Hepatocyte (in vitro differentiated cells): Measurements from ENCODE around the gene PIGC. TPM values are rescaled to one million over a fixed set of nuclear protein-coding genes. Genes with fewer than 3 reads are reported as not detected.
A peak's percentile ranks its signal among the peaks of the same experiment; 100 is the strongest.

Experiments
- DNase-seq: peaks from one replicate; pipeline ENCODE4 v3.0.0-alpha.2; 2016; ENCODE audit warnings: low spot score
- H2AFZ ChIP-seq: fragments of 200-600 bp; sonication (generic); 2 replicates; pipeline ENCODE4 v1.6.0; 2016; ENCODE audit warnings: antibody characterized with exemption, mild to moderate bottlenecking
- H3K27ac ChIP-seq: fragments of 200-600 bp; sonication (generic); 2 replicates; pipeline ENCODE4 v1.5.1; 2016; ENCODE audit warnings: mild to moderate bottlenecking
- H3K27me3 ChIP-seq: fragments of 200-600 bp; sonication (generic); 2 replicates; pipeline ENCODE4 v1.6.1; 2016
- H3K36me3 ChIP-seq: fragments of 200-600 bp; sonication (generic); replicated peaks from 2 replicates; pipeline ENCODE4 v1.5.1; 2016; ENCODE audit warnings: low read depth; ENCODE audit not compliant: insufficient read depth
- H3K4me1 ChIP-seq: fragments of 200-600 bp; sonication (generic); 2 replicates; pipeline ENCODE4 v1.5.1; 2016; ENCODE audit warnings: mild to moderate bottlenecking, moderate library complexity; ENCODE audit not compliant: insufficient read depth
- H3K4me2 ChIP-seq: fragments of 200-600 bp; sonication (generic); 2 replicates; pipeline ENCODE4 v1.6.0; 2016
- H3K4me3 ChIP-seq: fragments of 200-600 bp; sonication (generic); 2 replicates; pipeline ENCODE4 v1.5.1; 2016; ENCODE audit warnings: mild to moderate bottlenecking
- H3K79me2 ChIP-seq: fragments of 200-600 bp; sonication (generic); 2 replicates; pipeline ENCODE4 v1.6.0; 2017; ENCODE audit warnings: mild to moderate bottlenecking
- H3K9me2 ChIP-seq: fragments of 200-600 bp; sonication (generic); replicated peaks from 2 replicates; pipeline ENCODE4 v1.6.0; 2017; ENCODE audit warnings: mild to moderate bottlenecking; ENCODE audit not compliant: insufficient read depth
- H3K9me3 ChIP-seq: fragments of 200-600 bp; sonication (generic); 2 replicates; pipeline ENCODE4 v1.5.1; 2016; ENCODE audit warnings: low read depth, mild to moderate bottlenecking
- H4K20me1 ChIP-seq: fragments of 200-600 bp; sonication (generic); 2 replicates; pipeline ENCODE4 v1.6.0; 2016; ENCODE audit warnings: mild to moderate bottlenecking; ENCODE audit not compliant: insufficient read depth, poor library complexity, severe bottlenecking
- CTCF ChIP-seq: fragments of 200-600 bp; sonication (generic); IDR thresholded peaks from 2 replicates; pipeline ENCODE4 v1.5.1; 2016; ENCODE audit warnings: antibody characterized with exemption, mild to moderate bottlenecking; ENCODE audit not compliant: poor library complexity
- EZH2 ChIP-seq: fragments of 200-600 bp; sonication (generic); IDR thresholded peaks from 2 replicates; pipeline ENCODE4 v1.6.1; 2016; ENCODE audit warnings: antibody characterized with exemption, mild to moderate bottlenecking, borderline replicate concordance
- EZH2phosphoT487 ChIP-seq: fragments of 200-600 bp; sonication (generic); IDR thresholded peaks from one replicate; pipeline ENCODE4 v1.6.1; 2018; ENCODE audit warnings: antibody characterized with exemption, mild to moderate bottlenecking, low read depth, moderate library complexity; ENCODE audit not compliant: unreplicated experiment, severe bottlenecking
- WGBS: methylation state at CpG from one replicate; pipeline ENCODE4 v1.1.6; 2016; ENCODE audit warnings: low lambda C conversion rate; ENCODE audit errors: missing lambda C conversion rate; 5-methylcytosine and 5-hydroxymethylcytosine counted together
- polyA plus RNA-seq: library from polyadenylated mRNA; unstranded; fragments of >200 nt; fragmentation: Nextera tagmentation; extraction: Ambion mirVana; gene quantifications from 2 replicates; pipeline ENCODE4 v1.2.1, GENCODE V29; 2016
- total RNA-seq: library from RNA; depleted of rRNA; stranded (reverse); fragments of >200 nt; gene quantifications from 2 replicates; pipeline ENCODE4 v1.2.3, GENCODE V29; 2014

The PIGC gene
- total and polyA plus RNA-seq, 2 experiments from 2014 or later: 42.0 to 47.0 TPM

- H3K9me3 ChIP-seq: no peaks in the 10 kb centered on the region
- DNase-seq: no peak
- H2AFZ ChIP-seq: peak overlapping the region; percentile 15
- no peaks in the 10 kb centered on the region for H3K36me3 ChIP-seq
- no peaks in the 10 kb centered on the region for H3K9me2 ChIP-seq
- H4K20me1 ChIP-seq: no peaks in the 10 kb centered on the region
- no peaks in the 10 kb centered on the region for H3K79me2 ChIP-seq
- peaks cover 54% of the 10 kb centered on the region for H3K4me1 ChIP-seq
- TF ChIP-seq EZH2 (no peak), EZH2phosphoT487 (no peak), CTCF (no peak)
- 58% methylated on average over 2 of the region's 2 CpGs for WGBS
- no peaks in the 10 kb centered on the region for H3K27me3 ChIP-seq
- H3K4me3 ChIP-seq: no peak overlapping the region
- peak overlapping the region; percentile 82 for H3K27ac ChIP-seq
- H3K4me2 ChIP-seq: peak overlapping the region; percentile 10
These were observed 45.7 kb downstream of the PIGC start for GRCh38 chr1:172398193-172398592.

GRCh38 chr1:172397633-172398032 is 46.2 kb downstream of the PIGC start:
- Histone ChIP-seq H3K27ac (peak overlapping the region; percentile 82), H3K4me1 (peaks cover 54% of the 10 kb centered on the region), H3K9me3 (no peaks in the 10 kb centered on the region), H3K4me2 (peak overlapping the region; percentile 10), H3K36me3 (no peaks in the 10 kb centered on the region), H3K27me3 (no peaks in the 10 kb centered on the region), H4K20me1 (no peaks in the 10 kb centered on the region), H3K4me3 (no peak overlapping the region), H3K79me2 (no peaks in the 10 kb centered on the region), H3K9me2 (no peaks in the 10 kb centered on the region), H2AFZ (no peak overlapping the region)
- TF ChIP-seq EZH2 (no peak), CTCF (no peak), EZH2phosphoT487 (no peak)
- DNase-seq: no peak
- 84% methylated on average over 2 of the region's 2 CpGs for WGBS

GRCh38 chr1:172397221-172397620 is 46.6 kb downstream of the PIGC start:
- Histone ChIP-seq H4K20me1 (no peaks in the 10 kb centered on the region), H3K4me2 (no peak overlapping the region), H3K79me2 (no peaks in the 10 kb centered on the region), H3K4me1 (peaks cover 54% of the 10 kb centered on the region), H3K36me3 (no peaks in the 10 kb centered on the region), H3K9me3 (no peaks in the 10 kb centered on the region), H2AFZ (no peak overlapping the region), H3K4me3 (no peak overlapping the region), H3K27ac (peak overlapping the region; percentile 82), H3K9me2 (no peaks in the 10 kb centered on the region), H3K27me3 (no peaks in the 10 kb centered on the region)
- no peak for DNase-seq
- TF ChIP-seq CTCF: no peak
- TF ChIP-seq EZH2phosphoT487: no peak
- no peak for TF ChIP-seq EZH2
- 74% methylated on average over 3 of the region's 3 CpGs for WGBS

GRCh38 chr1:172395576-172395975 is 48.3 kb downstream of the PIGC start:
- Histone ChIP-seq H3K79me2 (no peaks in the 10 kb centered on the region), H3K4me2 (no peak overlapping the region), H3K9me3 (no peaks in the 10 kb centered on the region), H3K4me3 (no peak overlapping the region), H3K36me3 (no peaks in the 10 kb centered on the region), H3K27ac (peak overlapping the region; percentile 82), H3K27me3 (no peaks in the 10 kb centered on the region), H3K4me1 (peaks cover 59% of the 10 kb centered on the region), H4K20me1 (no peaks in the 10 kb centered on the region), H3K9me2 (no peaks in the 10 kb centered on the region), H2AFZ (no peak overlapping the region)
- no peak for DNase-seq
- TF ChIP-seq EZH2phosphoT487: no peak
- WGBS: 73% methylated on average over 3 of the region's 3 CpGs
